Heart left ventricle (tissue), 13 donors: Measurements from ENCODE around the gene RNF217.

Source experiments
- CTCF ChIP-seq, 12 donors: fragments of 200-600 bp; sonication (generic) in 4 of 12; IDR thresholded peaks; one replicate each; pipeline versions ENCODE4 v1.5.0 to v1.8.0; 2018 to 2022; ENCODE audit warnings: antibody characterized with exemption in 12 of 12, mild to moderate bottlenecking in 5 of 12
- POLR2A ChIP-seq, 2 donors: fragments of 450-650 bp; IDR thresholded peaks; one replicate each; pipeline ENCODE4 v1.6.1; 2017; ENCODE audit warnings: antibody characterized with exemption in 2 of 2, mild to moderate bottlenecking in 2 of 2, moderate library complexity in 2 of 2
- donor health status: ischemic (EF 13 %, LVEDD 7.1; RV severe dilation, severe dysfunction).
- donor health status: DM: no; HTN: yes; CAD: no.
- donor health status: DM: no; HTN: no; CAD: no.
- donor health status: ischemic (EF 25% LVEDD 6.9; RV normal size, moderate dysfunction).
- donor health status: ischemic (EF 25% LVEDD 5.7; RV mildly dilated, moderate dysfunction).
- donor health status: ischemic (EF 35%, LVEDD 5.7; RV mildly dilated, moderate dysfunction).
- donor health status: nonischemic (EF 11% LVEDD 7.7; RV severe dilation, severe dysfunction).
- donor health status: DM: yes; HTN: yes; CAD: no.
- donor health status: PGD.
- donor health status: ischemic (EF 29% LVEDD 5.4; RV normal size, mild dysfunction).
- donor health status: nonischemic (EF 23%, LVEDD 6.1; RV moderate dilation, normal function).

- no peak for TF ChIP-seq CTCF (IDR thresholded peaks at IDR 0.05)
- TF ChIP-seq POLR2A (IDR thresholded peaks at IDR 0.05) = no peak
Observed at GRCh38 chr6:125009578-125009977, 47.3 kb downstream of the RNF217 start.
